ENCODE measurements around the gene TNFRSF11A. TPM values are rescaled to one million over a fixed set of nuclear protein-coding genes. Genes with fewer than 3 reads are reported as not detected.

The TNFRSF11A gene
- total RNA-seq, 1 donor from 2014 or later: 1.6 TPM

DNA sequence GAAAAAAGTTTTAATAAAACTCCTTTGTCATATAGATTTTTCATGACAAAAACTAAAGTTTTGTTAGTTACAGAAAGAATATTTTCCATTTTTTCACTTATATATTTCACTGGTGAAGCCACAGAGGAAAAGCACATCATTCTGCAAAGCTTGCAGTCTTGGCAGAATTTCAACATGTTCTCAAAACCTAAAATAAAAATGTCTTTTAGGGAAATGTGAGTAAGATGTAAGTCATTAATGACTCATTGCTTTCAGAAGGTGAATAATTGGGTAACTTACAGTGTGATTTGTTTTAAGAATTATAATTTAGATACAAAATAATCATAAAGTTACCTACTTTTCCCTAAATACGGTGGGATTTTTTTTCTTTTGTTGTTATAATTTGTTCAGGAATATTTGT, 43.4 kb upstream of the TNFRSF11A start:
- Histone ChIP-seq H3K27me3 (ENCODE audit: low read depth) (no peaks in the 10 kb centered on the region), H3K9me3 (replicated peaks) (no peaks in the 10 kb centered on the region), H3K36me3 (peaks cover 30% of the 10 kb centered on the region), H3K4me3 (no peak overlapping the region), H3K27ac (replicated peaks) (no peak overlapping the region), H3K4me1 (peaks cover 30% of the 10 kb centered on the region)
- no peak for DNase-seq
- intact Hi-C loops (cut with micrococcal nuclease): no loop called here
- TF ChIP-seq, protein P1, sequence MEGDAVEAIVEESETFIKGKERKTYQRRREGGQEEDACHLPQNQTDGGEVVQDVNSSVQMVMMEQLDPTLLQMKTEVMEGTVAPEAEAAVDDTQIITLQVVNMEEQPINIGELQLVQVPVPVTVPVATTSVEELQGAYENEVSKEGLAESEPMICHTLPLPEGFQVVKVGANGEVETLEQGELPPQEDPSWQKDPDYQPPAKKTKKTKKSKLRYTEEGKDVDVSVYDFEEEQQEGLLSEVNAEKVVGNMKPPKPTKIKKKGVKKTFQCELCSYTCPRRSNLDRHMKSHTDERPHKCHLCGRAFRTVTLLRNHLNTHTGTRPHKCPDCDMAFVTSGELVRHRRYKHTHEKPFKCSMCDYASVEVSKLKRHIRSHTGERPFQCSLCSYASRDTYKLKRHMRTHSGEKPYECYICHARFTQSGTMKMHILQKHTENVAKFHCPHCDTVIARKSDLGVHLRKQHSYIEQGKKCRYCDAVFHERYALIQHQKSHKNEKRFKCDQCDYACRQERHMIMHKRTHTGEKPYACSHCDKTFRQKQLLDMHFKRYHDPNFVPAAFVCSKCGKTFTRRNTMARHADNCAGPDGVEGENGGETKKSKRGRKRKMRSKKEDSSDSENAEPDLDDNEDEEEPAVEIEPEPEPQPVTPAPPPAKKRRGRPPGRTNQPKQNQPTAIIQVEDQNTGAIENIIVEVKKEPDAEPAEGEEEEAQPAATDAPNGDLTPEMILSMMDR (IDR thresholded peaks at IDR 0.05; ENCODE audit: borderline replicate concordance): no peak

DNA sequence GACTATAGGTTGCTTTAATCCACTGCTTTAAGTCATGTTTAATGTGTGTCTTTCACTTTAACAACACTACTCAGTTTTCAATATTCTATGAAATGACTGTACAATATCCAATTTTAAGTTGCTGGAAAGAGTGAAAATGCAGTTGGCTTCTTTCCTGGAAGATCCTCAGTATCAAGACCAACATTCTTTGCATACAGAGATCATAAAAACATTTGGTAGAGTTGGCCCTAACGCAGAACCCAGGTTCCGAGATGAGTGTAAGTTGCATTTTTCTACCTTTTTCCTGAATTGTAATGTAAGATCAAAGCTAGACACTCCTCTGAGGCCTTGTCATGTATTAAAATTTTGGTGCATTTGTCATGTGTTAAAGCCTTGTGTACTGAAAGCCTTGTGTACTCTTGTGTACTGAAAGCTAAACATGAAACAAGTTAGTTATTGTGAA, 42.9 kb upstream of the TNFRSF11A start:
- H3K9me3 ChIP-seq (replicated peaks): no peaks in the 10 kb centered on the region
- no peak overlapping the region for H3K4me3 ChIP-seq
- H3K36me3 ChIP-seq: peaks cover 31% of the 10 kb centered on the region
- no peaks in the 10 kb centered on the region for H3K27me3 ChIP-seq (ENCODE audit: low read depth)
- TF ChIP-seq, protein P1 (IDR thresholded peaks at IDR 0.05; ENCODE audit: borderline replicate concordance): no peak
- H3K4me1 ChIP-seq: peaks cover 30% of the 10 kb centered on the region
- H3K27ac ChIP-seq (replicated peaks): no peak overlapping the region
- intact Hi-C loops (cut with micrococcal nuclease): no loop called here
- DNase-seq: no peak

DNA sequence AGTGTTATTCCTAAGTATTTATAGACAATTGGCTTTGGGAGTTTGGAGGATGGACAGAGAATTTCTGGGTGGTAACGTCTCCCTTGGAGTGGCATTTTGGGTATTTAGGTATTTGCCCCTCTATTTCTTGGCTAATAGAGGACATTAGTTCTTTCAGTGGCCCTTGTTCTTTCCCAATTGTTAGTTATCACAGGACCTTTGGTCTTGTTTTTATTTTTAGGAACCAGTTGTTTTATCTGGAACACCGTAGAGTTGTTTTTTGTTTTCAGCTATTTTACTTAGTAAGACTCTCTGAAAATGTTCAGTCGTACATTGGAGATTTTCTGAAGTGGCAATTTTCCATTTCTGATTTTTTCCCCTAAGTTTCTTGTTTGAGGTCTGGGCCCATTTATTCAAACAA, 40.5 kb upstream of the TNFRSF11A start:
- no peaks in the 10 kb centered on the region for H3K9me3 ChIP-seq (replicated peaks)
- H3K27ac ChIP-seq (replicated peaks): no peak overlapping the region
- H3K4me1 ChIP-seq: peaks cover 30% of the 10 kb centered on the region
- intact Hi-C loops (cut with micrococcal nuclease): no loop called here
- no peak for DNase-seq
- peaks cover 52% of the 10 kb centered on the region for H3K36me3 ChIP-seq
- TF ChIP-seq, protein P1 (IDR thresholded peaks at IDR 0.05; ENCODE audit: borderline replicate concordance): no peak
- H3K4me3 ChIP-seq: no peak overlapping the region
- no peaks in the 10 kb centered on the region for H3K27me3 ChIP-seq (ENCODE audit: low read depth)

DNA sequence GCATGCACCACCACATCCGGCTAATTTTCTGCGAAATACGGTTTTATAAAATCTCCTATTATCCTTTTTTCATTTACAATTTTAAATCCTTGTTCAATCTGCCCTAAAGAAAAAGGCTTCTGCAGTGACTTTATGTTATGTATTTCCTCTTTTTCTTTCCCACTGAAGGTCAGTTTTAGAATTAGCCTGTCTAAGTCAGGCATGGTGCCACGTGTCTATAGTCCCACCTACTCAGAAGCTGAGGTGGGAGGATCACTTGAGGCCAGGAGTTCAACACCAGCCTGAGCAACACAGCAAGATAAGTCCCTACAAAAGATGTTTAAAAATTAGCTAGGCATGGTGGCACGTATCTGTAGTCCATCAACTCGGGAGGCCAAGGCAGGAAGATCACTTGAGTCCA, 39.8 kb upstream of the TNFRSF11A start:
- Histone ChIP-seq H3K36me3 (peaks cover 53% of the 10 kb centered on the region), H3K27ac (replicated peaks) (no peak overlapping the region), H3K9me3 (replicated peaks) (no peaks in the 10 kb centered on the region), H3K4me3 (no peak overlapping the region), H3K4me1 (peaks cover 30% of the 10 kb centered on the region), H3K27me3 (ENCODE audit: low read depth) (no peaks in the 10 kb centered on the region)
- intact Hi-C loops (cut with micrococcal nuclease): no loop called here
- no peak for DNase-seq
- TF ChIP-seq, protein P1 (IDR thresholded peaks at IDR 0.05; ENCODE audit: borderline replicate concordance): no peak

DNA sequence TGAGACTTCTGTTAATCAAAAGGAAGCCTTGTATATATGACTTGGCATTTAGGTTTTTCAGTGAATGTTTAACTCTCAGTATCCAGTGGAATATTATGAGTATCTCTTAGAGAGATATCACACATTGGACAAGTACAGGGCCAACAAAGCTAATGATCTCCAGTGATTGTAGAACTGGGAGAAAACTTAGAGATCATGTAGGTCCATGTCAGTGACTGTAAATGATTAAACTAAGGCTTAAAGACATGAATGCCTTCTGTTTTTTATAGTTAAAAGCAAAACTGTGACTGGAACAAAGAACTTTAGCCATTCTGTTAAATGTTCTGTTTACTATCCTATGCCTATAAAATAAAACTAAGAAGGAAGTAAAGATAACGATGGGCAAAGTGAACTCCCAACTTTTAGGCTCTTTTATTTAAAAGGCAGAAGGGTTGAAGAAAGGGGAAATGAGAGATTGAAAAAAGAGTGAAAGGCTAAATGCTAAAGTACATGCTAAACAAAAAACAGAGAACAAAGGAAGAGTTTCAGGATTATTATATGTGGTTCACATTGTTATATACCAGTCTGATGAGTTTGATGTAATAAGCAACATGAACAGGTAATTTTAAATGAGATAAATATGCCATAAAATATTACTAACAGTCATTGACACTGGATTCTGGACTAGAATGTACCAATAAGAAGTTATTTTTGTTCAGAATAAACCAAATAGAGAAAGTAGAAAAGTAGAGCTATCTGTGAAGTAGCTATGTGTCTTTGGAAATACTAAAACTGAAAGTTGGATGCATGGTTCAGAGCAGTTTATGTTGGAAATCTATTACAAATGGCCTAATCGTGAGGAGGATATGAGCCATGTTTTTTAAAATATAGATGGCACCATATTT, 37.1 kb upstream of the TNFRSF11A start:
- TF ChIP-seq, protein P1 (IDR thresholded peaks at IDR 0.05; ENCODE audit: borderline replicate concordance): no peak
- H3K27ac ChIP-seq (replicated peaks): no peak overlapping the region
- peaks cover 62% of the 10 kb centered on the region for H3K36me3 ChIP-seq
- no peak overlapping the region for H3K4me3 ChIP-seq
- no peaks in the 10 kb centered on the region for H3K27me3 ChIP-seq (ENCODE audit: low read depth)
- H3K9me3 ChIP-seq (replicated peaks): no peaks in the 10 kb centered on the region
- DNase-seq: no peak
- intact Hi-C loops (cut with micrococcal nuclease): no loop called here
- peaks cover 7% of the 10 kb centered on the region for H3K4me1 ChIP-seq

Data from left ventricle myocardium inferior (tissue), 1 donor.